Glutamatergic neuron (in vitro differentiated cells): ENCODE results near the gene TNFSF15. TPM values are rescaled to one million over a fixed set of nuclear protein-coding genes. Genes with fewer than 3 reads are reported as not detected.

Experiments
- DNase-seq: peaks from one replicate; pipeline ENCODE4 v3.0.0; 2022
- H3K27ac Mint-ChIP-seq: one replicate; pipeline ENCODE4 v1.8.0; 2020; ENCODE audit warnings: mild to moderate bottlenecking, mixed read lengths, inconsistent platforms; ENCODE audit not compliant: unreplicated experiment
- H3K27me3 Mint-ChIP-seq: one replicate; pipeline ENCODE4 v1.8.0; 2020; ENCODE audit warnings: mild to moderate bottlenecking, moderate library complexity, mixed read lengths, inconsistent platforms; ENCODE audit not compliant: unreplicated experiment
- H3K36me3 Mint-ChIP-seq: one replicate; pipeline ENCODE4 v1.8.0; 2020; ENCODE audit warnings: mild to moderate bottlenecking, mixed read lengths, inconsistent platforms; ENCODE audit not compliant: unreplicated experiment
- H3K4me1 Mint-ChIP-seq: one replicate; pipeline ENCODE4 v1.8.0; 2020; ENCODE audit warnings: mild to moderate bottlenecking, low read depth, mixed read lengths, inconsistent platforms; ENCODE audit not compliant: unreplicated experiment
- H3K4me3 Mint-ChIP-seq: one replicate; pipeline ENCODE4 v1.8.0; 2020; ENCODE audit warnings: mild to moderate bottlenecking, mixed read lengths, inconsistent platforms; ENCODE audit not compliant: unreplicated experiment
- H3K9me3 Mint-ChIP-seq: one replicate; pipeline ENCODE4 v1.8.0; 2020; ENCODE audit warnings: mild to moderate bottlenecking, moderate library complexity, mixed read lengths, inconsistent platforms; ENCODE audit not compliant: unreplicated experiment
- total RNA-seq: library from RNA; stranded (reverse); fragmentation: NEBNext Ultra II Directional; extraction: Animal tissue kit (Norgen Biotek cat#: 25700); gene quantifications from one replicate; pipeline ENCODE4 v1.2.1, GENCODE V29; 2021; ENCODE audit not compliant: unreplicated experiment
- TF ChIP-seq, protein P1 (sequence below): fragments of 200-600 bp; sonication (generic); IDR thresholded peaks from one replicate; pipeline ENCODE4 v1.5.0; 2021; ENCODE audit not compliant: partially characterized antibody, unreplicated experiment

TNFSF15 gene
- total RNA-seq, 1 donor from 2014 or later, result not detected

DNA sequence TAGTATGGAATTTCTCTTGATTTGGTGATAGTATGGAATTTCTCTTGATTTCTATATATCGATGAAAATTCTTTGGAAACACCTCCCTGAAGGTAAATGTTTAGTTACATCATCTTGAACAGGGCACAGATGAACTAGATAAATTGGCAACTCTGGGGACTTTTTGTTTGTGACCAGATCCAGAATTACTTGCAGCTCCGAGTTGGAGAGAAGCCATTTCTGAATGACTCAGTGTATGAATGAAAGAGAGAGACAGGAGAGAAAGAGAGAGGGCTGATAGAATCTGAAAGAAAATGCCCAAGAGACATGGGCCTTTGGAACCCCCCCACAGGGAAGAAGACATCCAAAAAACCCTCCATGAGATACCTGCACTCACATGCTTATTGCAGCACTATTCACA lies 14.1 kb downstream of the TNFSF15 start:
- no peaks in the 10 kb centered on the region for H3K4me1 Mint-ChIP-seq
- no peaks in the 10 kb centered on the region for H3K9me3 Mint-ChIP-seq
- TF ChIP-seq, protein P1, sequence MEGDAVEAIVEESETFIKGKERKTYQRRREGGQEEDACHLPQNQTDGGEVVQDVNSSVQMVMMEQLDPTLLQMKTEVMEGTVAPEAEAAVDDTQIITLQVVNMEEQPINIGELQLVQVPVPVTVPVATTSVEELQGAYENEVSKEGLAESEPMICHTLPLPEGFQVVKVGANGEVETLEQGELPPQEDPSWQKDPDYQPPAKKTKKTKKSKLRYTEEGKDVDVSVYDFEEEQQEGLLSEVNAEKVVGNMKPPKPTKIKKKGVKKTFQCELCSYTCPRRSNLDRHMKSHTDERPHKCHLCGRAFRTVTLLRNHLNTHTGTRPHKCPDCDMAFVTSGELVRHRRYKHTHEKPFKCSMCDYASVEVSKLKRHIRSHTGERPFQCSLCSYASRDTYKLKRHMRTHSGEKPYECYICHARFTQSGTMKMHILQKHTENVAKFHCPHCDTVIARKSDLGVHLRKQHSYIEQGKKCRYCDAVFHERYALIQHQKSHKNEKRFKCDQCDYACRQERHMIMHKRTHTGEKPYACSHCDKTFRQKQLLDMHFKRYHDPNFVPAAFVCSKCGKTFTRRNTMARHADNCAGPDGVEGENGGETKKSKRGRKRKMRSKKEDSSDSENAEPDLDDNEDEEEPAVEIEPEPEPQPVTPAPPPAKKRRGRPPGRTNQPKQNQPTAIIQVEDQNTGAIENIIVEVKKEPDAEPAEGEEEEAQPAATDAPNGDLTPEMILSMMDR, result no peak
- no peak for DNase-seq
- no peak overlapping the region for H3K27ac Mint-ChIP-seq
- H3K27me3 Mint-ChIP-seq, result peaks cover 4% of the 10 kb centered on the region
- H3K4me3 Mint-ChIP-seq, result no peak overlapping the region
- no peaks in the 10 kb centered on the region for H3K36me3 Mint-ChIP-seq

DNA sequence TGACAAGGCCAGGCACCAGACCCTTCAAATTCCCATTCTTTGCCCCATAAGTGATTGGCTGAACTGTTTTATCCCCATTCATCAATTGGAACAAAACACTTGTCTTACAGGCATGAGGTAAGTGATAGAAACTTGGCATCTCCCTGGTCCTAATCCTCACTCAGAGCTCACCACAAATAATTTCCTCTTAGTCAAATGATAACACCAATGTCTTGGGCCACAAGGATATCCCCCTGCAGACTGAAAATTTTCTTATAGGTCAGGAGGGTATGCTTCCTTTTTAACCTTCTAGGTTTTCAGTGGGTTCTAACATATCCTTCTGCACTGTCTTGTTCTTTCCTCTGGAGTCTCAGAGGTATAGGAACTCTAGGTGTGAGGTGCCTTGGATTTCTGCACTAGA lies 14.5 kb downstream of the TNFSF15 start:
- Mint-ChIP-seq H3K9me3 (no peaks in the 10 kb centered on the region), H3K27ac (no peak overlapping the region), H3K4me3 (no peak overlapping the region), H3K4me1 (no peaks in the 10 kb centered on the region), H3K36me3 (no peaks in the 10 kb centered on the region), H3K27me3 (peaks cover 4% of the 10 kb centered on the region)
- TF ChIP-seq, protein P1, result no peak
- no peak for DNase-seq

DNA sequence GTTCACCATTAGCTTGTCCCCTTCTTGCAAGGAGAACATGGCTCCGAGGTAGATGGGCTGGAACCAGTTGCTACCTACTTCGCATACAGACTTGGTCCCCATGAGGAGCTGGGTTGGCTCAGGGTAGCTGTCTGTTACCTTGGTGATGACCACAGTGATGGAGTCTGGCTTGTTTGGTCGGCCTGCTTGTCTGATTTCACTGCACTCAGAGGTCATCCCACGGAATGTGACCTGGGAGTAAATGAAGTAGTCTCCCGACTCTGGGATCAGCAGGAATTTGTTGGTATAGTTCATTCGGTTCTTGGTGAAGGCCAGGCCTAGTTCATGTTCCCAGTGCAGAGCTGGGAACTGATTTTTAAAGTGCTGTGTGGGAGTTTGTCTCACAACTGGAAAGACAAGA lies 15.3 kb downstream of the TNFSF15 start:
- no peak for DNase-seq
- Mint-ChIP-seq H3K36me3 (no peaks in the 10 kb centered on the region), H3K4me3 (no peak overlapping the region), H3K27ac (no peak overlapping the region), H3K27me3 (peaks cover 4% of the 10 kb centered on the region), H3K4me1 (no peaks in the 10 kb centered on the region), H3K9me3 (no peaks in the 10 kb centered on the region)
- TF ChIP-seq, protein P1, result no peak

DNA sequence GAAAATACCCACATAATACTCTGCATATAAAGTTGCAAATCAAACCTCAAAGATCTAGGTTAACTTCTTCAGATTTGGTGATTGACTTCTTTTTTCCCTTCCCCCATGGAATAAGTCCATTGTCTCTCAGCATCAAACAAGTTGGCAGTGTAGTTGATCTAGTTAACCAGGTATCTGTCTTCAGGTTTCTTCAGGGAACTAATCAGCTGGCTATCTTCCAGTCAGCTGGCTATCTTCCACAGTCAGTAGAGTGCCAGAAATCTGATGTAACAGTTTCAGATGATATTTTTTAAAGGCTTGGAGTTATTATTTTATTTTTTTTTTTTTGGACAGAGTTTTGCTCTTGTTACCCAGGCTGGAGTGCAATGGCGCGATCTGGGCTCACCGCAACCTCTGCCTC lies 16.8 kb downstream of the TNFSF15 start:
- H3K9me3 Mint-ChIP-seq, result no peaks in the 10 kb centered on the region
- no peaks in the 10 kb centered on the region for H3K36me3 Mint-ChIP-seq
- no peak overlapping the region for H3K4me3 Mint-ChIP-seq
- peaks cover 5% of the 10 kb centered on the region for H3K27me3 Mint-ChIP-seq
- no peak overlapping the region for H3K27ac Mint-ChIP-seq
- no peaks in the 10 kb centered on the region for H3K4me1 Mint-ChIP-seq
- TF ChIP-seq, protein P1, result no peak
- DNase-seq, result no peak

DNA sequence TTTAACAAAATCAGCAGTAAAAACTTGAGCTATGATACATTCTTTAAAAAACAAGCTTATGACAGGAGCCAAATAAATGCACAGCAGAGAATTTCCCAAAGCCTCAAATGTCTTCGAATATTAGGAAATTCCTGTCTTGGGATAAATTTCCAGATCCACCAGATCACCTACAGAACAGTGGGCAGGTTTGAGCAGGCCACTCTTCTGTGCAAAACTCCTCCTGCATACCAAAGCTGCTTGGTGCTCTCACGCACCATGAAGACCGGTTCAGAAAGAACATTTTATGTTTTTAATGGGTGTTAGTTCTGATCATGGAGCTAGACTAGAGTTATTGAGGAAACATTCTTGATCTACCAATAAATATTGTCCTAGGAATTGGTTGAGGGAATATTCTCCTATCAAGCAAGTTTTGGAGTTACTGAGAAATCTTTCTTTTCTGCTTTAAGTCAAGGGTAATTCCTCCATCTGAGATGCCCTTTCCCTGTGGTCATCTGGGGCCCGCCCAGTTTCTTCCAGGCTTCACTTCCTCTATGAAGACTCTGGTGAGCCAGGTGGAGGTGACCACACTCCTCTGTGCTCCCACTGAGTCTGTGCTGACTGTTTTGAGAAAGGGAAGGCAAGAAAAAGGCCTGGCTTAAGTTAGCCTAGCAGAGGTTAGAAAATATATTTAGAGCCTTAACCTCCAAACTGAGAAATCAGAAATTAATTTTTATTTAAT lies 17.9 kb downstream of the TNFSF15 start:
- H3K27me3 Mint-ChIP-seq, result peaks cover 5% of the 10 kb centered on the region
- no peaks in the 10 kb centered on the region for H3K9me3 Mint-ChIP-seq
- no peak overlapping the region for H3K27ac Mint-ChIP-seq
- no peaks in the 10 kb centered on the region for H3K4me1 Mint-ChIP-seq
- no peak for DNase-seq
- no peaks in the 10 kb centered on the region for H3K36me3 Mint-ChIP-seq
- H3K4me3 Mint-ChIP-seq, result no peak overlapping the region
- TF ChIP-seq, protein P1, result no peak
